ENCODE measurements around the gene ADGRL3. TPM values are rescaled to one million over a fixed set of nuclear protein-coding genes. Genes with fewer than 3 reads are reported as not detected.

The ADGRL3 gene
- total RNA-seq, 1 donor from 2014 or later: 45.9 TPM

DNA sequence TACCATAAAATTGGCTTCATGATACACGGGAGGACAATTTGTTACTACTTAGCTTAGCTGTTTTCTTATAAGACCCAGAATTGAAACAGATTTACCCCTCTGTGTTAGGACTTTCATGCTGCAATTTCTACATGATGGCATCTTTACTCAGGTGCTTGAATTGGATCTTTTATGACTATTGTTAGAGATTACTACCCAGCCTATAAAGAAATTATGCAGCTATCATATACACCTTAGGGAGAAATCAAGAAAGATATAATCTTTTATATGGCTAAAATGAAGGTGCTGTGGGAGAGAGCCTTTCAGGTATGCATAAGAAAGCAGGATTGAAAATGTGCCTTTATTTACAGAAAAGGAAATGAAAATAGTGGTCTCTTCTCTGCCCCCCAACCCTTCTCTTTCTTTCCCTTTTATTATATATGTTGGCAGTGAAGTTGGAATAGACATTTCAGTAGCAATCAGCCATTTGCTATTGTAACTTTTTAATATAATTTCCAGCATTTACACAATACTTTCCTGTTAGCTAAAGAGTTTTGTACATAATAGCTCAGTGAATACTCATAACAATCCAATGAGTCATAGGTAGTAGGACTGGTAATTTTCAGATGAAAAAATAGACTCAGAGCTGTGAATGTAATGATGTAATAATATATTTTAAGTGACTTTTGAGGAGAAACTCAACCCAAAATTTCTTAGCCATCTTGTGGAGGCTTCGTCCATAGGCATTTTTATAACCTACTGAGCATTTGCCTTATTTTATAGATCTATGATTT is 311.8 kb downstream of the ADGRL3 start:
- intact Hi-C loops (cut with DNase I): no loop called here
- DNase-seq (ENCODE audit: low spot score): no peak
- no peak for ATAC-seq

DNA sequence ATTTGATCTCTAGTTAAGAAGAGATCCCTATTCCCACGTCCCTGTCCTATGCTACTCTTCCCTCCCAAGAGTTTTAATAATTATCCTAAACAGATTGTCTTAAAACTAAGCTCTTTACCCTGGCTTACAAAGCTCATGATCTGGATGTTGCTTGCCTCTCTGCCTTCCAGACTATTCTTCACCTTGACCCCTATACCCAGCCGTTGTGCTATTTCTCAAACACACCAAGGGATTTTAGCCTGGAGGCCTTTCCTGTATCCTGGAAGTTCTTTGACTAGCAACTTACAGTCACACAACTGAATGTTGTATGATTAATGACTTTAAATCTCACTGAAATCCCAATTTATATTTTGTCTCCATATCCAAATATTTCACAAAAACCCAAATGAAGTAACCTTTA is 314.9 kb downstream of the ADGRL3 start:
- ATAC-seq: no peak
- intact Hi-C loops (cut with DNase I): no loop called here

DNA sequence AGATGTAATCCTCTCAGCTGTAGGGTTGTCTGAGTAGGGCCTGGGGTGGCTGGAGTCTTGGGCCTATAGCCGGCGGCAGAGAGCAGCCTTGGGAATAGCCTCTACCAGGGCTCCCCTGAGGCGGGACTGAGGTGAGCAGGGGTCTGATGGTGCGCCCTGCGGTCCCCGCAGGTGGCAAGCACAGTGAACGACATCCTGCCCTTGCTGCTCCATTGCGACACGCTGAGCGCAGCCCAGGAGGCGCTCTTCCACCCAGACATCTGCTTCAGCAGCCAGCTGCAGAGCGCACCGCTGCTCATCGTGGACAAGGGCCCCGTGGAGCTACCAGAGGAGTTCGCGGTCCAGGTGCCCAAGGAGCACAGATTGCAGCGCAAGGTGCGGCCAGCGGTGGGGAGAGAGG is 317.0 kb downstream of the ADGRL3 start:
- ATAC-seq (no peak), DNase-seq (ENCODE audit: low spot score) (no peak)
- intact Hi-C loops (cut with DNase I): no loop called here

More for the DNA sequence above, 314.9 kb downstream of the ADGRL3 start:
- DNase-seq (ENCODE audit: low spot score): no peak

- ATAC-seq (no peak), DNase-seq (ENCODE audit: low spot score) (no peak)
- intact Hi-C loops (cut with DNase I): no loop called here
Observed at GRCh38 chr4:61520166-61520565, 320.0 kb downstream of the ADGRL3 start.

- intact Hi-C loops (cut with DNase I): no loop called here
- DNase-seq (ENCODE audit: low spot score): no peak
- ATAC-seq: no peak
Observed at GRCh38 chr4:61520681-61521160, 320.6 kb downstream of the ADGRL3 start.

- ATAC-seq: no peak
- no peak for DNase-seq (ENCODE audit: low spot score)
- intact Hi-C loops (cut with DNase I): no loop called here
Observed at GRCh38 chr4:61521451-61521850, 321.3 kb downstream of the ADGRL3 start.

- ATAC-seq (no peak), DNase-seq (ENCODE audit: low spot score) (no peak)
- intact Hi-C loops (cut with DNase I): no loop called here
Observed at GRCh38 chr4:61522312-61522711, 322.2 kb downstream of the ADGRL3 start.

- ATAC-seq: no peak
- no peak for DNase-seq (ENCODE audit: low spot score)
- intact Hi-C loops (cut with DNase I): no loop called here
Observed at GRCh38 chr4:61527888-61528287, 327.8 kb downstream of the ADGRL3 start.

DNA sequence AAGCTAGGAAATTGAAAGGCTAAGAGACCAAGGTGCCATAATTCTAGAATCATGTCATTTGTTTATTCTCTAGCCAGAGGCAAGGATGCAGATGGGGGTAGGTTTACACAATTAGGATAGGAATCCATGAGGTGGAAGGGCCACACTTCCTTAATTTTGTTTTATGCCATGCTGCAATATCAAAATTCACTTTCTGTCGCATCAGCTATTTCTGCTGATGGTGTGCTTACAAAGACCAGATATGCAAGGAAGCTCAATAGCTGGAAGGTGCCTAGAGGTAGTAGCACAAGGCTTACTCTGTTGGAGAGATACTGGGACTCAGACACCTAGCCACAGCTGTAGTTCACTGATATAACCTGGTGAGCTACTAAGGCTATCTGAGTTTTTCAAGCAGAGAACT is 328.5 kb downstream of the ADGRL3 start:
- intact Hi-C loops (cut with DNase I): no loop called here
- ATAC-seq (no peak), DNase-seq (ENCODE audit: low spot score) (no peak)

DNA sequence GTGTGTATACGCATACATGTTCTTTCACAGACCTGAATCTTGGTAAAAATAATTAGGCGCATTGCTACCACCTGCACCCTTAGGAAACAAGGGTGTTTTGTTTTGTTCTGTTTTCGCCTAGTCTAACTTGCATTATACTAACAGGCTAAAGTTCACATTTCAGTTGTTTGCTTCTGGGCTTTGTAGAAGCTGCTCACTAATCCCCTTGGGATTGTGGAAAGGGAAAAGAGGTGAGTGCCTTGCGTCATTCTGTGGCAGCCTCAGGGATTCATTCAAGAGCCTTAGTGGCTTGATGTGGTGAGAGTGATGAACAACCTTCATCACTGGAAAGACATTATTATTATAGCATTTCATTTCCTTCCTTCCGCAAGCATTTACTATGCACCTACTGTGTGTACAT is 331.1 kb downstream of the ADGRL3 start:
- DNase-seq (ENCODE audit: low spot score) (no peak), ATAC-seq (no peak)
- intact Hi-C loops (cut with DNase I): no loop called here

- ATAC-seq: peak; percentile 61
- no peak for DNase-seq (ENCODE audit: low spot score)
- intact Hi-C loops (cut with DNase I): no loop called here
Observed at GRCh38 chr4:61532336-61533000, 332.3 kb downstream of the ADGRL3 start.

GRCh38 chr4:61533140-61533539 is 333.0 kb downstream of the ADGRL3 start:
- intact Hi-C loops (cut with DNase I): no loop called here
- DNase-seq (ENCODE audit: low spot score) (no peak), ATAC-seq (no peak)

DNA sequence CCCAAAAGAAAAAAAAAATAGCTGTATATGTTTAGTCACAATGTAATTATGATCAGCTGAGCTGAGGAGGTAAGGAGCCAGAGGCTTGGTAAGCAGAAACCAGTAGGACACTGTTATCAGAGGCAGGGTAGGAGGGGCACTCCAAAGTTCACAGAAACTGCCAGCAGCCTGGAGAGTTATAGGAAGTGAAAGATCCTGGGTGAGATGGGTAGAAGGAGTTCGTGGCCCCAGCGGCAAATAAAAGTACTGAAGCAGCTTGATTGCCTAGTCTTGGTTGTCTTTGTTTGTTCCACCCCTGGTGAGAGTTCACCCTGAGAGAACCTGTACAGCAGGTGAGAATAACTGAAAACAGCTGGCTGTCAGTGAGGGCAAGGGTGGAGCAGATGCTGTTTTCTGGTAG is 340.8 kb downstream of the ADGRL3 start:
- intact Hi-C loops (cut with DNase I): no loop called here
- ATAC-seq (no peak), DNase-seq (ENCODE audit: low spot score) (no peak)

DNA sequence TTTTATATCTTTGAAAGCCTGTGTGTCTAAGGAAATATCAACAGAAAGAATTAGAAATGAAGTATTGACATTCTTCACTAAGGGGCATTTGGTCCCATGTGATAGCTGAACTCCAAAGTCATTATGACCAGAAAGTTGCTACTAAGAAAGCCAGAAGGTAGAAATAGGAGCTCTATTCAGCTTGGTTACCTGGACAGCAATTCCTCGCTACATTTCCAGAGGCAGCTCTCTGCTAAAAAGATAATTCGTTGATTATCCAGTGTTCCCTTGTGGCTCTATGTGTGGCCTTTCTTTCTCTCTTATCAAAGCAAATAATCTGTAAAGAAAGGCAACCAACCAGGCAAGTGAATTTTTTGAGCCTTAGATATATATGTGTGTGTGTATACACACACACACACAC is 341.3 kb downstream of the ADGRL3 start:
- ATAC-seq (no peak), DNase-seq (ENCODE audit: low spot score) (no peak)

DNA sequence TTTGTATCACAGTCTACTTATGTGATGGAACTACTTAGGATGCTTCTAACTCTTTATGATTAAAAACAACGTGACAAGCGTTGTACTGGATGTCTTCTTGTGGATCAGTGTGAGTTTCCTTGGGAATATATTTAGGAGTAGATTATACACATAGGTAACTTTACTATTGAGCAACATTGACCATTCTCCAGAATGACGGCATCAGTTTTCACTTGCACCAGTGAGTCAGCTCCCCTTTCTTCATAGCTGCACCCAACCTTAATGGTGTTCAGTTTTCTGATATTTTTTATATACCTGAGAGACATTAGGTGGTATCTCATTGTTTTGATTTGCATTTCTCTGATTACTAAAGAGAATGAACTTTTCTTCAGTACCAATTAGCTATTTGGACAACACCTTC is 343.9 kb downstream of the ADGRL3 start:
- intact Hi-C loops (cut with DNase I): no loop called here
- ATAC-seq: no peak

More for the DNA sequence above, 341.3 kb downstream of the ADGRL3 start:
- intact Hi-C loops (cut with DNase I): no loop called here

DNA sequence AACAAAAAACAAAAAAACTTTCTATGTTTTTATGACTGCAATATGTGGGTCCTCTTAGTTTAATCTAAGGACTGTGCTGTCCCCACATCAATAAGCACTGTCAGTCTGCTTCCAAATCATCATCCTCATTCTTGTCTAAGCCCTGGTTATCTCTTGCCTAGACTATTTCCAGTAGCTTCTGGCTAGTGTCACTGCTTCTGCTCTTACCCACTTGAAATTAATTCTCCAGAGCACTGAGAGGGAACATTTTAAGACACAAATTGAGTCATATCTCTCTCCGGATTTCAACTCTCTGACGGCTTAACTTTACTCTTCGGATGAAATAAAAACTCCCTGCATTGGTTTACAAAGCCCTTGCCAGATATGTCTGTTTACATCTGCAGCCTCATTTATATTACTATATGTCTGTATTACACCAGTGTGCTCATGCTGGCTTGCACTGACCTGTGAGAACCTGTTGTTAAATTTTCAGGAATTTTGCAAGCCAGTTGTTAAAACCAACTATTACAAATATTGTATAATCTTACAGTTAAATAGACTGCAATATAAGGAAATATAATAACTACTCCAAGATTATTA is 345.9 kb downstream of the ADGRL3 start:
- intact Hi-C loops (cut with DNase I): no loop called here
- no peak for ATAC-seq

More for the DNA sequence above, 343.9 kb downstream of the ADGRL3 start:
- DNase-seq (ENCODE audit: low spot score): no peak

GRCh38 chr4:61549336-61549735 is 349.2 kb downstream of the ADGRL3 start:
- ATAC-seq: no peak
- intact Hi-C loops (cut with DNase I): no loop called here
- DNase-seq (ENCODE audit: low spot score): no peak

More for the DNA sequence above, 345.9 kb downstream of the ADGRL3 start:
- no peak for DNase-seq (ENCODE audit: low spot score)

GRCh38 chr4:61553557-61554125 is 353.5 kb downstream of the ADGRL3 start:
- intact Hi-C loops (cut with DNase I): no loop called here
- DNase-seq (ENCODE audit: low spot score): no peak
- no peak for ATAC-seq

DNA sequence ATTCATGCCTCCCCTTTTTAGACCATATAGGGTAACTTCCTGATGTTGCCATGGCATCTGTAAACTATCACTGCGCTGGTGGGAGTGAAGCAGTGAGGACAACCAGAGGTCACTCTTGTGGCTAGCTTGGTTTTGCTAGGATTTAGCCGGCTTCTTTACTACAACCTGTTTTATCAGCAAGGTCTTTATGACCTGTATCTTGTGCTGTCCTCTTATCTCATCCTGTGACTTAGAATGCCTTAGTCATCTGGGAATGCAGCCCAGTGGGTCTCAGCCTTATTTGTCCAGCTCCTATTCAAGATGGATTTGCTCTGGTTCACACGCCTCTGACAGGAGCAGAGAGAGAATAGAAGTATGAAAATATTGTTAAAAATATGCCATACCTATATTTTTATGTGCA is 355.7 kb downstream of the ADGRL3 start:
- ATAC-seq (no peak), DNase-seq (ENCODE audit: low spot score) (no peak)
- intact Hi-C loops (cut with DNase I): no loop called here

- DNase-seq (ENCODE audit: low spot score): no peak
- ATAC-seq: no peak
- intact Hi-C loops (cut with DNase I): no loop called here
Observed at GRCh38 chr4:61556277-61556676, 356.2 kb downstream of the ADGRL3 start.
